Loucy (cell line): ENCODE results near the gene CCDC191.

Source experiments
- H2AFZ ChIP-seq: fragments of 200-600 bp; sonication (generic); 2 replicates; pipeline ENCODE4 v1.6.0; 2016; ENCODE audit warnings: antibody characterized with exemption, mild to moderate bottlenecking, low read length, moderate library complexity
- H3F3A ChIP-seq: fragments of 200-600 bp; 2 replicates; pipeline ENCODE4 v1.6.0; 2016; ENCODE audit warnings: antibody characterized with exemption, low read depth, mild to moderate bottlenecking
- H3K27me3 ChIP-seq: fragments of 200-600 bp; sonication (generic); 2 replicates; pipeline ENCODE4 v1.6.1; 2014; ENCODE audit warnings: low read length, mild to moderate bottlenecking; ENCODE audit not compliant: insufficient read depth, poor library complexity, severe bottlenecking
- H3K36me3 ChIP-seq: fragments of 200-600 bp; sonication (generic); 2 replicates; pipeline ENCODE4 v1.6.1; 2016; ENCODE audit warnings: low read length; ENCODE audit not compliant: insufficient read depth
- H3K4me1 ChIP-seq: fragments of 200-600 bp; sonication (generic); 2 replicates; pipeline ENCODE4 v1.5.1; 2014; ENCODE audit warnings: low read length, mild to moderate bottlenecking; ENCODE audit not compliant: insufficient read depth, poor library complexity, severe bottlenecking
- H3K4me2 ChIP-seq: fragments of 200-600 bp; sonication (generic); 2 replicates; pipeline ENCODE4 v1.6.0; 2014; ENCODE audit warnings: antibody characterized with exemption, low read length, low read depth, mild to moderate bottlenecking; ENCODE audit not compliant: poor library complexity, severe bottlenecking
- H3K4me3 ChIP-seq: fragments of 200-600 bp; sonication (generic); 2 replicates; pipeline ENCODE4 v1.5.1; 2014; ENCODE audit warnings: low read length, mild to moderate bottlenecking, mixed read lengths; ENCODE audit not compliant: poor library complexity, severe bottlenecking
- H3K79me2 ChIP-seq: fragments of 200-600 bp; sonication (generic); 2 replicates; pipeline ENCODE4 v1.6.1; 2014; ENCODE audit warnings: low read length; ENCODE audit not compliant: insufficient read depth
- H3K9ac ChIP-seq: fragments of 200-600 bp; sonication (generic); 2 replicates; pipeline ENCODE4 v1.6.0; 2014; ENCODE audit warnings: mild to moderate bottlenecking, low read depth, low read length, moderate library complexity; ENCODE audit not compliant: poor library complexity, severe bottlenecking
- H3K9me2 ChIP-seq: fragments of 200-600 bp; sonication (generic); replicated peaks from 2 replicates; pipeline ENCODE4 v1.6.1; 2016; ENCODE audit warnings: low read depth, low read length, mixed read lengths
- H3K9me3 ChIP-seq: fragments of 200-600 bp; sonication (generic); 2 replicates; pipeline ENCODE4 v1.6.1; 2014; ENCODE audit warnings: mild to moderate bottlenecking, antibody characterized with exemption, low read length, low read depth; ENCODE audit not compliant: insufficient read depth
- H4K20me1 ChIP-seq: fragments of 200-600 bp; sonication (generic); 2 replicates; pipeline ENCODE4 v1.6.0; 2014; ENCODE audit warnings: antibody characterized with exemption, low read length, mild to moderate bottlenecking; ENCODE audit not compliant: insufficient read depth, poor library complexity, severe bottlenecking
- EZH2phosphoT487 ChIP-seq: fragments of 200-600 bp; IDR thresholded peaks from 2 replicates; pipeline ENCODE4 v1.6.1; 2018; ENCODE audit warnings: antibody characterized with exemption, mild to moderate bottlenecking, moderate library complexity, borderline replicate concordance
- TF ChIP-seq, protein P1 (sequence below): fragments of 200-600 bp; sonication (generic); conservative IDR thresholded peaks from 2 replicates; pipeline ENCODE4 v1.5.1; 2014; ENCODE audit warnings: mild to moderate bottlenecking, antibody characterized with exemption, low read length

Gene CCDC191

DNA sequence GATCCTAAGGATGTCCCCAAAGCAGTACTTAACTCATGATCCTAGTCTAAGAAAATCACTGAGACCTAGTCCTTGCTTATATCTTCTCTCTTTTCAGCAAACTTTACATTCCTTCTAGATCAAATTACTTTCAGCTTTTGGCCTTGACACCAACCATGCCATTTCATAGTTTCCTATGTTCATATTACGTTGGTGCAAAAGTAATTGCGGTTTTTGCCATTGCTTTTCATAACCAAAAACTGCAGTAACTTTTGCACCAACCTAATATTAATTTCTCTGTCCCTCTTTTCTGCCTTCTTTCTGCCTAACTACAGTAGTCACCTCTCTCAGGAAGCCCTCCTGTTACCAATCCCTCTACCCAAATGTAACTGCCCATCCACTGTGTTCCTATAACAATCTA is 36.8 kb downstream of the CCDC191 start:
- TF ChIP-seq, protein P1, sequence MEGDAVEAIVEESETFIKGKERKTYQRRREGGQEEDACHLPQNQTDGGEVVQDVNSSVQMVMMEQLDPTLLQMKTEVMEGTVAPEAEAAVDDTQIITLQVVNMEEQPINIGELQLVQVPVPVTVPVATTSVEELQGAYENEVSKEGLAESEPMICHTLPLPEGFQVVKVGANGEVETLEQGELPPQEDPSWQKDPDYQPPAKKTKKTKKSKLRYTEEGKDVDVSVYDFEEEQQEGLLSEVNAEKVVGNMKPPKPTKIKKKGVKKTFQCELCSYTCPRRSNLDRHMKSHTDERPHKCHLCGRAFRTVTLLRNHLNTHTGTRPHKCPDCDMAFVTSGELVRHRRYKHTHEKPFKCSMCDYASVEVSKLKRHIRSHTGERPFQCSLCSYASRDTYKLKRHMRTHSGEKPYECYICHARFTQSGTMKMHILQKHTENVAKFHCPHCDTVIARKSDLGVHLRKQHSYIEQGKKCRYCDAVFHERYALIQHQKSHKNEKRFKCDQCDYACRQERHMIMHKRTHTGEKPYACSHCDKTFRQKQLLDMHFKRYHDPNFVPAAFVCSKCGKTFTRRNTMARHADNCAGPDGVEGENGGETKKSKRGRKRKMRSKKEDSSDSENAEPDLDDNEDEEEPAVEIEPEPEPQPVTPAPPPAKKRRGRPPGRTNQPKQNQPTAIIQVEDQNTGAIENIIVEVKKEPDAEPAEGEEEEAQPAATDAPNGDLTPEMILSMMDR = no peak
- TF ChIP-seq EZH2phosphoT487 = no peak
- no peak overlapping the region for H3K4me3 ChIP-seq

DNA sequence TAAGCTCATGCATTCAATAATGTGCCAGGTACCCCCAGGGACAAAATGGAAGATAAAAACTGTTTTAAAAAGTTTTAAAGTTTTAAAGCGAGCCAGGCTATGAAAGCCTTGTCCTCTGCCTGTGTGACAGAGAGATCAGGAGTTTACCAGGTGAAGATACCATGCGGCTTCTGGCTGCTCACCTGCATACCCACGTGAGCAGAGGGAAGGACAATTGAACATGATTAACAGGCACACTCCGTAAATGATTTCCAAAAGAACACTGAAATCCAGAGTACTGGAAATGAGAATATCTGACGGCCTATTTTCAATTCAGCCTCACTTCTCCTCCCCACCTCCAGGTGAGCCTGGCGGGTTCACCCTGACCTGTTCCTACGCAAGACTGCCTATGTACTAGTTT is 42.1 kb downstream of the CCDC191 start:
- H4K20me1 ChIP-seq = no peaks in the 10 kb centered on the region
- no peaks in the 10 kb centered on the region for H3K79me2 ChIP-seq
- no peaks in the 10 kb centered on the region for H3K9me3 ChIP-seq
- no peaks in the 10 kb centered on the region for H3K27me3 ChIP-seq
- no peaks in the 10 kb centered on the region for H3K36me3 ChIP-seq
- H2AFZ ChIP-seq = no peak overlapping the region
- H3K4me3 ChIP-seq = no peak overlapping the region
- no peak overlapping the region for H3K9ac ChIP-seq
- no peaks in the 10 kb centered on the region for H3F3A ChIP-seq
- TF ChIP-seq, protein P1 = no peak
- TF ChIP-seq EZH2phosphoT487 = no peak
- H3K4me2 ChIP-seq = no peak overlapping the region
- no peaks in the 10 kb centered on the region for H3K9me2 ChIP-seq
- H3K4me1 ChIP-seq = no peaks in the 10 kb centered on the region

More for the DNA sequence above, 36.8 kb downstream of the CCDC191 start:
- Histone ChIP-seq H3K9me3 (no peaks in the 10 kb centered on the region), H2AFZ (no peak overlapping the region), H3K4me1 (no peaks in the 10 kb centered on the region), H3K9me2 (no peaks in the 10 kb centered on the region), H3K27me3 (no peaks in the 10 kb centered on the region), H3K4me2 (no peak overlapping the region), H3K79me2 (no peaks in the 10 kb centered on the region), H3K9ac (no peak overlapping the region), H3F3A (no peaks in the 10 kb centered on the region), H3K36me3 (no peaks in the 10 kb centered on the region), H4K20me1 (no peaks in the 10 kb centered on the region)

DNA sequence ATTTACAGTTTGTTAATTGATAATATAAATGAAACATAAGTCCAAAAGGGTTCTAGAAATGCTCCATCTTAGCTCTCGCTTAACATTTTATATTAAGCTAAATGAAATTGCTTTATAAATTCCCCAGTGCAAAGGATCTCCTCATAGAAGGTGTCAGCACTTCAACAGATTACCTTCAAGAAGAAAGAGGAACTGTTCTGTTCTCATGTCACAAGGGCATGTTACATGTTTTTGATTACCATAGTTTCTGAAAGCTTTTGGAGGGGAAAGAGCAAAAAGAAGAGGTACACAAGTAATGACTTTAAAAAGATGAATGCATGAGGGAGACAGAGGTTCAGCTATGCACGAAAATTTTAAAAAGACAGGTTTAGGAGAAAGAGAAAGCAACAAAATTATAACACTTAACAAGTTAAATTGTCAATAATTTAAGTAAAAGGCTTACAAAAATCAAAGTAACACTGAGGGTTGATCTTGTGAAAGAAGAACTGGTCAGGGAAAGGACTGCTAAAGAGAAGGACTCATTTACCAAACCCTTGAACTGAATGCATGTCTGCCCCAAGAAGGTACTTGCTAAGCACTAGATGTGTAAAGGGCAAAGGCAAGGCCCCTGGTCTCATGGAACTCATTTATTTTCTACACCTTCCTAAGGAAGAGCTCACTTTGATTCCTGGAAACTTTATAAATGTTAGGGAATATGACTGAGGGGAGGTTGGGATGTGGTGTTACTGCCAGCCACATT is 45.1 kb downstream of the CCDC191 start:
- Histone ChIP-seq H3K9me3 (no peaks in the 10 kb centered on the region), H3K36me3 (no peaks in the 10 kb centered on the region), H2AFZ (no peak overlapping the region), H3K79me2 (no peaks in the 10 kb centered on the region), H3K9ac (no peak overlapping the region), H4K20me1 (no peaks in the 10 kb centered on the region), H3K4me1 (no peaks in the 10 kb centered on the region), H3K4me3 (no peak overlapping the region), H3F3A (no peaks in the 10 kb centered on the region), H3K9me2 (no peaks in the 10 kb centered on the region), H3K27me3 (no peaks in the 10 kb centered on the region), H3K4me2 (no peak overlapping the region)
- TF ChIP-seq, protein P1 = no peak
- no peak for TF ChIP-seq EZH2phosphoT487
